ENCODE measurements around the gene RIOX2.

RIOX2 gene

DNA sequence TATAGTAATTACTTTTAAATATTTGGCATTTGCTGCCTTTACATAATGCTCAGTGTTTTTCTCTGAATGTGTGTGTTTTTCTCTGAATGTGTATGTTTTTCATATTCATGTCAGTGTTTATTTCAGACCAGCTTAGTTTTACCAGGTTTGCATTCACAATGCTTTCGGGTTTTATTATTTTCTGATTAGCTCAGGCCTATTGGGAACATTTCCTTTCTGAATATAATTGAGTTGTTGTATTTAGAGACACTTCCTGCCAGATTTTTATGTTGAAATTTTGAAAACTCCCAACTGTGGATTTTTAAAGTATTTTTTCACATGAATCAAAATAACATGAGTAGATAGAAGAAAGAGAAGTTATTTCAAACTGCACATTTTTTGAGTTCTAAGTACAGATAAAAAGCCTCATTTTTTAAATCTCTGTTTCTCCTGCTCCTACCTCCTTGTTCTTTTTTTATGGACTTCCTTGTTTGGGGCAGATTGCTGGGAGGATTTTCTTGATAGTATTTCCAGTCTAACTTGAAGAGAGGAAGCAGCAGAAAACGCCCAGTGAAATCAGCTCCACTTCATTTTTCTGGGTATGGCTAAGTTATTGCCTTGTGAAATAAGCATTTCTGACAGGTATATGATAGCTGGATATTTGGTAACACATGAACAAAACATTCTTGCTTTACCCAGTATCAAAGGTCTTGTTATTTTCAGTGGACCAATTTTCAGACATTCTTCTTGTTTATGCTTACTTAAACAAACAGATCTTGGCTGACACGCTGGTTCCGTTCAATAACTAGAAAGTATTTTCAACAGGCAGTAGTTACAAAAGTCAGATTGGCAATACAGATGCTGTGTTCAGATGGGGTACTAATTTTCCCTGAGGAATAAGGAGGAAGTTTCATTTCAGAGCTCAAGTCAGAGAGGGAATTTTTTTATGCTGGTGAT lies 70.7 kb downstream of the RIOX2 start:
- DNase-seq: no peak

- DNase-seq: no peak
Observed at GRCh38 chr3:97899331-97899730, 72.9 kb downstream of the RIOX2 start.

DNA sequence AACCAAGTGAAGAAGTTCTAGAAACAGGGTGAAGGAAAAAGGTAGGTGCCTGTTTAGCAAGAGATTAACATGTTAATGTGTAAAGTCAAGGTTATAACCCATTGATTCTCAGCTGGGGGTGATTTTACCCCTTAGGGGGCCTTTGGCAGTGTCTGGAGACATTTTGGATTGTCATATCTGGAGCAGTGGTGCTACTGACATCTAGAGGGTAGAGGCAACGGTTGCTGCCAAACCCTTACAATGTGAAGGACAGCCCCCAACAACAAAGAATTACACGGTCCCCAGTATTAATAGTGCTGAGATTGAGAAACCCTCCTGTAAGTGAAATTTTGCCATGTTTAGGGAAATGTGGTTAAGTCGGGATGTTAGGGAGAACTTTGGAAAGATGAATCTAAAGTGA lies 75.7 kb downstream of the RIOX2 start:
- no peak for DNase-seq

- no peak for DNase-seq
Observed at GRCh38 chr3:97896129-97896528, 76.1 kb downstream of the RIOX2 start.

GRCh38 chr3:97895216-97895615 lies 77.0 kb downstream of the RIOX2 start:
- DNase-seq: no peak

DNA sequence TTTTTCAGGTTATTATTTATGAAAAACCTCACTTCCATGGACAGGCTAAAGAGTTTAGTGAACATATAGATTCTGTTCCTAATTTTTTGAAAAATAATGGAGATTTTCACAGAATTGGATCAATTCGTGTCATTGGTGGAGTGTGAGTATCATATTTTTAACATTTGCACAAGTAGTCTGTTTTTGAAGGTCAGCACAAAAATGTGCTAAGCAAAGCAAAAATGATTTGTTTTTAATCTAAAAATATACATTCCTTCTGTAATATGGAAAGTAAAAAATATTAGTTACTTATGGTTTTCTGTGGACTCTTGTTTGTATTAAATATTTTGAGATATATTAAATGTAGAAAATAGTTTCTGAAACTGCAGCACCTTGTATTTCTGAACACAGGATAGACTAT lies 79.4 kb downstream of the RIOX2 start:
- DNase-seq: no peak
